WTC11 (cell line): ENCODE results near the gene TCF12. TPM values are rescaled to one million over a fixed set of nuclear protein-coding genes. Genes with fewer than 3 reads are reported as not detected.

Experiments used
- ATAC-seq: fragments of 200-7000 bp; cut with Tn5 transposase; 2 replicates; pipeline ENCODE4 v1.10.0; 2021; ENCODE audit warnings: mild to moderate bottlenecking, moderate library complexity
- CTCF ChIA-PET: fragments of 300-600 bp; sonication (Branson Sonifier 250); formaldehyde crosslinking; loops from one replicate; lab custom pipeline; 2021; ENCODE audit warnings: antibody characterized with exemption; lab: Charles Lee
- POLR2A ChIA-PET: fragments of 350-600 bp; sonication (Branson Sonifier 250); formaldehyde crosslinking; loops from one replicate; lab custom pipeline; 2021; ENCODE audit warnings: antibody characterized with exemption; lab: Charles Lee
- DNase-seq: peaks from one replicate; pipeline ENCODE4 v3.0.0; 2021; ENCODE audit warnings: low spot score
- H3K27ac Mint-ChIP-seq: 2 replicates; pipeline ENCODE4 v1.8.0; 2021; ENCODE audit warnings: mixed read lengths
- H3K27me3 Mint-ChIP-seq: 2 replicates; pipeline ENCODE4 v1.8.0; 2021; ENCODE audit warnings: low read depth, mild to moderate bottlenecking, moderate library complexity, mixed read lengths
- H3K36me3 Mint-ChIP-seq: 2 replicates; pipeline ENCODE4 v1.8.0; 2021; ENCODE audit warnings: mixed read lengths
- H3K4me1 Mint-ChIP-seq: 2 replicates; pipeline ENCODE4 v1.8.0; 2022; ENCODE audit warnings: mixed read lengths
- H3K4me3 Mint-ChIP-seq: 2 replicates; pipeline ENCODE4 v1.8.0; 2021; ENCODE audit warnings: mild to moderate bottlenecking, moderate library complexity, mixed read lengths
- H3K9me3 Mint-ChIP-seq: 2 replicates; pipeline ENCODE4 v1.8.0; 2021; ENCODE audit warnings: mixed read lengths
- ZNF416 ChIP-seq: fragments of 250-450 bp; sonication (Bioruptor Pico); IDR thresholded peaks from 2 replicates; pipeline ENCODE4 v1.9.0; 2021; ENCODE audit warnings: mild to moderate bottlenecking, inconsistent platforms
- total RNA-seq: library from RNA; stranded (reverse); gene quantifications from 3 replicates; pipeline ENCODE4 v1.2.3, GENCODE V29; 2021
- TF ChIP-seq, protein P1 (sequence below): sonication (generic); formaldehyde crosslinking; IDR thresholded peaks from 2 replicates; pipeline ENCODE4 v1.8.1; 2022; ENCODE audit warnings: low read depth, mild to moderate bottlenecking, moderate library complexity, missing genetic modification reagents, borderline replicate concordance

Gene TCF12
- total RNA-seq, 1 experiment from 2014 or later, result 73.2 TPM

DNA sequence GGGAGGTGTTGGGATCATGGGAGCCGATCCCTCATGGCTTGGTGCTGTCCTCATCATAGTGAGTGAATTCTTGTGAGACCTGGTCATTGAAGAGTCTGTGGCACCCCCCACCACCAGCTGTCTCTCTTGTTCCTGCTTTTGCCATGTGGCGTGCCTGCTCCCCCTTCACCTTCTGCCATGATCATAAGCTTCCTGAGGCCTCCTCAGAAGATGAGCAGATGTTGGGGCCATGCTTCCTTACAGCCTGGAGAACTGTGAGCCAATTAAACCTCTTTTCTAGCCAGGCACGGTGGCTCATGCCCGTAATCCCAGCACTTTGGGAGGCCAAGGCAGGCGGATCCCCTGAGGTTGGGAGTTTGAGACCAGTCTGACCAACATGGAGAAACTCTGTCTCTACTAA, 420.9 kb downstream of the TCF12 start:
- ChIA-PET CTCF (interaction anchor here (0.6 to 6.9 kb wide), 9 partner anchors 10 to 203 kb away, joined by 3 to 139 read pairs (median 10); no protein-coding TSS in a partner anchor), POLR2A (no interaction called here)
- no peak for DNase-seq
- H3K9me3 Mint-ChIP-seq, result no peaks in the 10 kb centered on the region
- H3K27me3 Mint-ChIP-seq, result no peaks in the 10 kb centered on the region
- H3K27ac Mint-ChIP-seq, result no peak overlapping the region
- H3K4me1 Mint-ChIP-seq, result peaks cover 10% of the 10 kb centered on the region
- no peaks in the 10 kb centered on the region for H3K36me3 Mint-ChIP-seq
- TF ChIP-seq, protein P1, sequence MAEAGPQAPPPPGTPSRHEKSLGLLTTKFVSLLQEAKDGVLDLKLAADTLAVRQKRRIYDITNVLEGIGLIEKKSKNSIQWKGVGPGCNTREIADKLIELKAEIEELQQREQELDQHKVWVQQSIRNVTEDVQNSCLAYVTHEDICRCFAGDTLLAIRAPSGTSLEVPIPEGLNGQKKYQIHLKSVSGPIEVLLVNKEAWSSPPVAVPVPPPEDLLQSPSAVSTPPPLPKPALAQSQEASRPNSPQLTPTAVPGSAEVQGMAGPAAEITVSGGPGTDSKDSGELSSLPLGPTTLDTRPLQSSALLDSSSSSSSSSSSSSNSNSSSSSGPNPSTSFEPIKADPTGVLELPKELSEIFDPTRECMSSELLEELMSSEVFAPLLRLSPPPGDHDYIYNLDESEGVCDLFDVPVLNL (CRISPR knock-in tag), result no peak
- TF ChIP-seq ZNF416 (CRISPR knock-in tag), result no peak
- ATAC-seq, result no peak
- no peak overlapping the region for H3K4me3 Mint-ChIP-seq

Other genes with a start within 250 kb of the TCF12 start
- gene ZNF280D, start 185.1 kb upstream of the TCF12 start, total RNA-seq, result 20.9 to 25.7 TPM (median 23.0 TPM) in 3 replicates